ENCODE data around the gene RITA1. TPM values are rescaled to one million over a fixed set of nuclear protein-coding genes. Genes with fewer than 3 reads are reported as not detected.

The RITA1 gene
- total and polyA plus RNA-seq, 2 donors (not counting 3 experiments of a cell fraction or from before 2014, with no cell fraction given), result 20.7 to 21.3 TPM

DNA sequence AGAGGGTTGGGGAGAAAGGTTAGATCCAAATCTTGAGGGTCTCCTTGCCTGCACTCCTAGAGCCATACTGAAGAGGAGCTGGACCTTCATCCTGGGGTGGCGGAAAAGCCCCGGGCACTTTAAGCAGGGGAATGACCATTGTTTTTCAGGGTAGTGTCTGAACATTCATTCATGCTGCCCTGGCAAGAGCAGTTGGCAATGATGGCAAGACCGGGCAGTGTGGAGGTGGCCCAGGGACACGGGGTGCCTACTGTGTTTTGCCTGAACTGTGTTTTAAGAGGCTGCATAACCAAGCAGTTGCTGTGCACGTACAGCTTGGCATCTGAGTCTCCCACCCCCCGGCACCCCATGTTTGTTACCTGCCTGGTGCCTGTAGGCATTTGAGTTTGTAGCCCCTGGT, 50.5 kb downstream of the RITA1 start:
- Histone ChIP-seq H3K4me2 (ENCODE audit: insufficient read depth, low read length) (no peak overlapping the region), H3K9me3 (replicated peaks; ENCODE audit: control insufficient read depth, insufficient read depth, low read length) (no peaks in the 10 kb centered on the region), H3K9ac (replicated peaks; ENCODE audit: extremely low read depth, insufficient read depth, low read length) (no peak overlapping the region), H4K20me1 (replicated peaks; ENCODE audit: control insufficient read depth, extremely low read depth, insufficient read depth, low read length) (no peaks in the 10 kb centered on the region), H3K79me2 (ENCODE audit: control insufficient read depth, insufficient read depth, low read length) (no peaks in the 10 kb centered on the region), H3K4me3 (replicated peaks in 1 of 3; ENCODE audit: insufficient read depth in 1 of 3, low read depth in 1 of 3, low read length in 3 of 3) (no peak overlapping the region), H3K36me3 (ENCODE audit: control insufficient read depth in 2 of 2, extremely low read depth in 1 of 2, insufficient read depth in 2 of 2, low read length in 2 of 2) (peaks cover 0 to 14% of the 10 kb centered on the region in 2 experiments), H3K27ac (ENCODE audit: insufficient read depth, low read depth, low read length) (no peak overlapping the region), H3K27me3 (ENCODE audit: control insufficient read depth in 2 of 2, insufficient read depth in 2 of 2, low read length in 2 of 2) (no peaks in the 10 kb centered on the region), H3K4me1 (ENCODE audit: control insufficient read depth, extremely low read depth, insufficient read depth, low read length) (peaks cover 24% of the 10 kb centered on the region), H3K9me1 (replicated peaks; ENCODE audit: control insufficient read depth, extremely low read depth, insufficient read depth, low read length) (no peaks in the 10 kb centered on the region), H2AFZ (ENCODE audit: low read depth, low read length) (no peak overlapping the region)
- intact Hi-C loops (cut with micrococcal nuclease) (no loop called here), dilution Hi-C loops (cut with MboI; ENCODE audit: extremely low pct_ligation_motif_present, low sequenced_read_pairs) (no loop called here)
- no peak for FAIRE-seq
- TF ChIP-seq GATA2 (IDR thresholded peaks at IDR 0.05; ENCODE audit: insufficient read depth, insufficient read length, low read depth, low read length) (no peak), EZH2 (IDR thresholded peaks at IDR 0.05; ENCODE audit: borderline replicate concordance, low read depth, low read length, severe bottlenecking) (no peak), MYC (IDR thresholded peaks at IDR 0.05; ENCODE audit: low read depth, low read length) (no peak), POLR2AphosphoS5 (IDR thresholded peaks at IDR 0.05; ENCODE audit: insufficient read depth, low read depth, low read length) (no peak), JUN (IDR thresholded peaks at IDR 0.05; ENCODE audit: borderline replicate concordance, insufficient read depth, insufficient read length, low read depth) (no peak), POLR2A (IDR thresholded peaks at IDR 0.05; ENCODE audit: low read depth, low read length) (no peak), FOS (IDR thresholded peaks at IDR 0.05; ENCODE audit: borderline replicate concordance, insufficient read depth, low read length) (no peak)
- TF ChIP-seq, protein P1, sequence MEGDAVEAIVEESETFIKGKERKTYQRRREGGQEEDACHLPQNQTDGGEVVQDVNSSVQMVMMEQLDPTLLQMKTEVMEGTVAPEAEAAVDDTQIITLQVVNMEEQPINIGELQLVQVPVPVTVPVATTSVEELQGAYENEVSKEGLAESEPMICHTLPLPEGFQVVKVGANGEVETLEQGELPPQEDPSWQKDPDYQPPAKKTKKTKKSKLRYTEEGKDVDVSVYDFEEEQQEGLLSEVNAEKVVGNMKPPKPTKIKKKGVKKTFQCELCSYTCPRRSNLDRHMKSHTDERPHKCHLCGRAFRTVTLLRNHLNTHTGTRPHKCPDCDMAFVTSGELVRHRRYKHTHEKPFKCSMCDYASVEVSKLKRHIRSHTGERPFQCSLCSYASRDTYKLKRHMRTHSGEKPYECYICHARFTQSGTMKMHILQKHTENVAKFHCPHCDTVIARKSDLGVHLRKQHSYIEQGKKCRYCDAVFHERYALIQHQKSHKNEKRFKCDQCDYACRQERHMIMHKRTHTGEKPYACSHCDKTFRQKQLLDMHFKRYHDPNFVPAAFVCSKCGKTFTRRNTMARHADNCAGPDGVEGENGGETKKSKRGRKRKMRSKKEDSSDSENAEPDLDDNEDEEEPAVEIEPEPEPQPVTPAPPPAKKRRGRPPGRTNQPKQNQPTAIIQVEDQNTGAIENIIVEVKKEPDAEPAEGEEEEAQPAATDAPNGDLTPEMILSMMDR (IDR thresholded peaks at IDR 0.05; ENCODE audit: extremely low read depth in 1 of 2, insufficient read depth in 1 of 2, low read depth in 1 of 2, low read length in 2 of 2), result no peak
- TF ChIP-seq, protein P2, sequence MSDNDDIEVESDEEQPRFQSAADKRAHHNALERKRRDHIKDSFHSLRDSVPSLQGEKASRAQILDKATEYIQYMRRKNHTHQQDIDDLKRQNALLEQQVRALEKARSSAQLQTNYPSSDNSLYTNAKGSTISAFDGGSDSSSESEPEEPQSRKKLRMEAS (IDR thresholded peaks at IDR 0.05; ENCODE audit: insufficient read depth, insufficient read length), result no peak
- CTCF ChIA-PET, result interaction anchor here (1.0 to 1.6 kb wide), 2 partner anchors 39 to 189 kb away, joined by 3 read pairs; no protein-coding TSS in a partner anchor
- no peak for DNase-seq (ENCODE audit: low read depth, low spot score)
- no TSS peak for BruUV-seq (replicated peaks)
- POLR2A ChIA-PET, result interaction anchor here (3.7 kb wide), 1 partner anchor 15 kb away, joined by 15 read pairs; the partner anchor contains the start of gene TPCN1
